Measurements from ENCODE around the gene RGS7.

Gene RGS7

DNA sequence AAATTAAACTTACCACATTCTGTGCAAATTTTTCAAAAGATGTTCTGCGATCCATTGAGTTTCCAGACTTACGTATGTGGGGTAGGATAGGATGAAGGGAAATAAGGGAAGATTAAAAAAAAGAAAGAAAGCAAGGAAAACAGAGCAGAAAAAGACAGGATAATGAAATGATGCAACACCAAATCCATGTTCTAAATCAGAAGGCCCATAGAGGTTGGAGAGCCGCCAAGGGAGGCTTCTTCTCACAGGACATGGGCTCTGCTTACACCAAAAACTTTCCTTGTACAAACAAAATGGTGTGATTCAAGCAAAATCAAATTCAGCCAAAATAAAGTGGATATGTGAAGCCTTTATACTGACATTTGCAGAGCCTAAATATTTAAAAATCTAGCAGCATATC, 555.6 kb downstream of the RGS7 start:
- H2BK5ac ChIP-seq (ENCODE audit: low read length), result no peak overlapping the region
- H3K79me2 ChIP-seq (ENCODE audit: control insufficient read depth, insufficient read depth, low read length), result no peaks in the 10 kb centered on the region
- no CpG with 5 or more reads among the region's 3 CpGs for WGBS (ENCODE audit: extremely low coverage, insufficient coverage, low lambda C conversion rate)

DNA sequence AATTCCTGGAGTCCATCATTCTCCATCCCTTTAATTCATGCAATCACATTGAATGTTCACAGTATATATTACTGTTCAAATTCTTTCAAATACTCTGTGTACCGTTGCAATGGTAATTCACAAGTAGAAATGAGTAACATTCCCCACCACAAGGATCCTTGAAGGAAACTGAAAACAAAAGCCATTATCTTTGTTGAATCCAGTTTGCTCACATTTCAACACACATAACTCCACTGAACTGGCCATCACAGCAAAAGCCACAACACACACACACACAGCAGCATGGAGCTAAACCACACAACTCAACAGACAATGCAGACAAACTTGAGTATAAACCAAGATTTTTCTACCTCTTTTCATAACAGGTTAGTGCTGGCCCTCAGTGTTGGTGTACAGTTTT, 556.7 kb downstream of the RGS7 start:
- Histone ChIP-seq H3K79me1 (ENCODE audit: low read length) (no peaks in the 10 kb centered on the region), H3K4me2 (ENCODE audit: low read length) (no peak overlapping the region), H3K4me3 (ENCODE audit: low read length) (no peak overlapping the region), H2BK120ac (ENCODE audit: low read depth, low read length) (no peak overlapping the region), H3K4me1 (ENCODE audit: control insufficient read depth, low read depth, low read length) (no peaks in the 10 kb centered on the region), H3K36me3 (ENCODE audit: control insufficient read depth, insufficient read depth, low read length) (no peaks in the 10 kb centered on the region), H3K23ac (ENCODE audit: low read length) (no peak overlapping the region), H4K5ac (ENCODE audit: low read length) (no peak overlapping the region), H3K79me2 (ENCODE audit: control insufficient read depth, insufficient read depth, low read length) (no peaks in the 10 kb centered on the region), H2BK5ac (ENCODE audit: low read length) (no peak overlapping the region), H3K56ac (ENCODE audit: low read length) (no peak overlapping the region), H3K9ac (ENCODE audit: low read length) (no peak overlapping the region), H3K4ac (ENCODE audit: low read depth, low read length) (no peak overlapping the region), H3K18ac (ENCODE audit: low read length) (no peak overlapping the region), H4K8ac (ENCODE audit: low read depth, low read length) (no peak overlapping the region), H3K27ac (ENCODE audit: low read depth, low read length) (no peak overlapping the region), H2BK15ac (replicated peaks; ENCODE audit: low read depth) (no peak overlapping the region), H3K27me3 (ENCODE audit: insufficient read depth, low read length, poor library complexity) (no peaks in the 10 kb centered on the region), H2AK5ac (ENCODE audit: low read length) (no peak overlapping the region)
- no CpG with 5 or more reads among the region's 1 CpG for WGBS (ENCODE audit: extremely low coverage, insufficient coverage, low lambda C conversion rate)
- no peak for DNase-seq

More for the DNA sequence above, 555.6 kb downstream of the RGS7 start:
- Histone ChIP-seq H2BK120ac (ENCODE audit: low read depth, low read length) (no peak overlapping the region), H3K4me1 (ENCODE audit: control insufficient read depth, low read depth, low read length) (no peaks in the 10 kb centered on the region), H2AK5ac (ENCODE audit: low read length) (no peak overlapping the region), H2BK15ac (replicated peaks; ENCODE audit: low read depth) (no peak overlapping the region), H3K27me3 (ENCODE audit: insufficient read depth, low read length, poor library complexity) (no peaks in the 10 kb centered on the region), H3K36me3 (ENCODE audit: control insufficient read depth, insufficient read depth, low read length) (no peaks in the 10 kb centered on the region), H4K8ac (ENCODE audit: low read depth, low read length) (no peak overlapping the region), H3K27ac (ENCODE audit: low read depth, low read length) (no peak overlapping the region), H3K23ac (ENCODE audit: low read length) (no peak overlapping the region), H3K79me1 (ENCODE audit: low read length) (no peaks in the 10 kb centered on the region), H3K4me2 (ENCODE audit: low read length) (no peak overlapping the region), H3K4me3 (ENCODE audit: low read length) (no peak overlapping the region), H3K4ac (ENCODE audit: low read depth, low read length) (no peak overlapping the region), H4K5ac (ENCODE audit: low read length) (no peak overlapping the region), H3K56ac (ENCODE audit: low read length) (no peak overlapping the region), H3K9ac (ENCODE audit: low read length) (no peak overlapping the region), H3K18ac (ENCODE audit: low read length) (no peak overlapping the region)
- DNase-seq, result no peak

DNA sequence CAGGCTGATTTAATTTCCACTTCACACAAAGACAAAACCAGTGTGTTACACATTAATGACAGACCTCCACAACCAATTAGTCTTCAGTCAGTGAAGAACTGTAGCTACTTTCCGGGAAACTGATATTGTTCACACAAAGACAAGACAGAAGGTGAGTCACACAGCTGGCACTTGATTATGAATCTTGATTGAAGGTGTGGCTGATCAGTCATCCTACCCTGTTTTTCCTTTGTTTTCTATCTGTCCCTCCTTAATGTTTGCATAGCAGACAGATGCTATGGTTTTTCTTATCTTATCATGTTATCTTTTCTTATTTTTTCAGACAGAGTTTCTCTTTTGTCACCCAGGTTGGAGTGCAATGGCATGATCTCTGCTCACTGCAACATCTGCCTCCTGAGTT, 560.0 kb downstream of the RGS7 start:
- Histone ChIP-seq H3K27me3 (ENCODE audit: insufficient read depth, low read length, poor library complexity) (no peaks in the 10 kb centered on the region), H2BK5ac (ENCODE audit: low read length) (no peak overlapping the region), H3K79me1 (ENCODE audit: low read length) (no peaks in the 10 kb centered on the region), H3K18ac (ENCODE audit: low read length) (no peak overlapping the region), H3K56ac (ENCODE audit: low read length) (no peak overlapping the region), H3K36me3 (ENCODE audit: control insufficient read depth, insufficient read depth, low read length) (no peaks in the 10 kb centered on the region), H4K8ac (ENCODE audit: low read depth, low read length) (no peak overlapping the region), H3K4me2 (ENCODE audit: low read length) (no peak overlapping the region), H2BK15ac (replicated peaks; ENCODE audit: low read depth) (no peak overlapping the region), H3K79me2 (ENCODE audit: control insufficient read depth, insufficient read depth, low read length) (no peaks in the 10 kb centered on the region), H3K4me1 (ENCODE audit: control insufficient read depth, low read depth, low read length) (no peaks in the 10 kb centered on the region), H3K23ac (ENCODE audit: low read length) (no peak overlapping the region), H2AK5ac (ENCODE audit: low read length) (no peak overlapping the region), H2BK120ac (ENCODE audit: low read depth, low read length) (no peak overlapping the region), H3K4ac (ENCODE audit: low read depth, low read length) (no peak overlapping the region), H3K4me3 (ENCODE audit: low read length) (no peak overlapping the region), H3K9ac (ENCODE audit: low read length) (no peak overlapping the region), H4K5ac (ENCODE audit: low read length) (no peak overlapping the region), H3K27ac (ENCODE audit: low read depth, low read length) (no peak overlapping the region)
- WGBS (ENCODE audit: extremely low coverage, insufficient coverage, low lambda C conversion rate), result no CpG with 5 or more reads among the region's 1 CpG
- DNase-seq, result peak; percentile 3

DNA sequence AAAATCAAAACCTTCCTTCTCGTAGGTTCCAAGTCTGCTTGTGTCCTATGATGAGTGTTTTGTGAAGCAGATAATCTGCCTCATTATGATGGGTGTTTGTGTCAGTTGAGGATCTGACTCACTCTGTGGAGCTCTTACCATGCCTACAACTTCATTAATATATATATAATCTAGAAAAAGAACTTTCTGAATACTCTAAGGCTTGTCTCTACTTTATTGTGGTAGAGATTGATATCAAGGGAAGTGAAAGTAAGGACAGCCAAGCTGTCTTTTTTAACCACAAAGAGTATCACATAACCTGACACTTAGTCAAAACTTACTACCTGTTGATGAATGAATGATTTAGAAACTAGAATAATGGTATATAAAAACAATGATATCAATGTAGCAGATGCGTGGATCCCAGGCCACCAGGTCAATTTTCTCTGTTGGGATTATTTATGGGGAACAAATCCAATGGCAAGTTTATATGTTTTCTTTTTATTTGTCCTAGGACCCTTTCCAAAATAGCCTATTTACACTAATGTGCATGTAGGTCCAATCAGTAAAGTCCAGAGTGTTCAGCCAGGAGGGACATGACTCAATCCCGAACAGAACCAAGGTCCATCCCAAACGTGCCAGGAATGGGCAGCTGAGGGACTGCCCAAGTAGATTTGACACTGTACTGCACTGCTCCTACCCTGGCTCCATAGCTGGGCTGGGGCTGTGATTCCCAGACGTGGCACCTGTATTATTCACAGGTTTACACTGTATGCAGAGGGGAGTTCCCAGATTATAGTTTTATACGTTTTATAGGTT, 562.8 kb downstream of the RGS7 start:
- H3K56ac ChIP-seq (ENCODE audit: low read length), result no peak overlapping the region
- WGBS (ENCODE audit: extremely low coverage, insufficient coverage, low lambda C conversion rate), result no CpG with 5 or more reads among the region's 6 CpGs
- no peaks in the 10 kb centered on the region for H3K36me3 ChIP-seq (ENCODE audit: control insufficient read depth, insufficient read depth, low read length)
- no peak overlapping the region for H2BK120ac ChIP-seq (ENCODE audit: low read depth, low read length)
- no peak overlapping the region for H3K4me2 ChIP-seq (ENCODE audit: low read length)
- H3K4ac ChIP-seq (ENCODE audit: low read depth, low read length), result no peak overlapping the region
- no peaks in the 10 kb centered on the region for H3K27me3 ChIP-seq (ENCODE audit: insufficient read depth, low read length, poor library complexity)
- H2BK5ac ChIP-seq (ENCODE audit: low read length), result no peak overlapping the region
- no peak overlapping the region for H4K8ac ChIP-seq (ENCODE audit: low read depth, low read length)
- no peak overlapping the region for H3K27ac ChIP-seq (ENCODE audit: low read depth, low read length)
- no peak overlapping the region for H4K5ac ChIP-seq (ENCODE audit: low read length)
- no peaks in the 10 kb centered on the region for H3K79me2 ChIP-seq (ENCODE audit: control insufficient read depth, insufficient read depth, low read length)
- H3K9ac ChIP-seq (ENCODE audit: low read length), result no peak overlapping the region
- no peak overlapping the region for H3K18ac ChIP-seq (ENCODE audit: low read length)
- H3K23ac ChIP-seq (ENCODE audit: low read length), result no peak overlapping the region
- H2BK15ac ChIP-seq (replicated peaks; ENCODE audit: low read depth), result no peak overlapping the region
- H3K4me3 ChIP-seq (ENCODE audit: low read length), result no peak overlapping the region
- no peaks in the 10 kb centered on the region for H3K79me1 ChIP-seq (ENCODE audit: low read length)
- DNase-seq, result no peak
- H3K4me1 ChIP-seq (ENCODE audit: control insufficient read depth, low read depth, low read length), result no peaks in the 10 kb centered on the region
- H2AK5ac ChIP-seq (ENCODE audit: low read length), result no peak overlapping the region

DNA sequence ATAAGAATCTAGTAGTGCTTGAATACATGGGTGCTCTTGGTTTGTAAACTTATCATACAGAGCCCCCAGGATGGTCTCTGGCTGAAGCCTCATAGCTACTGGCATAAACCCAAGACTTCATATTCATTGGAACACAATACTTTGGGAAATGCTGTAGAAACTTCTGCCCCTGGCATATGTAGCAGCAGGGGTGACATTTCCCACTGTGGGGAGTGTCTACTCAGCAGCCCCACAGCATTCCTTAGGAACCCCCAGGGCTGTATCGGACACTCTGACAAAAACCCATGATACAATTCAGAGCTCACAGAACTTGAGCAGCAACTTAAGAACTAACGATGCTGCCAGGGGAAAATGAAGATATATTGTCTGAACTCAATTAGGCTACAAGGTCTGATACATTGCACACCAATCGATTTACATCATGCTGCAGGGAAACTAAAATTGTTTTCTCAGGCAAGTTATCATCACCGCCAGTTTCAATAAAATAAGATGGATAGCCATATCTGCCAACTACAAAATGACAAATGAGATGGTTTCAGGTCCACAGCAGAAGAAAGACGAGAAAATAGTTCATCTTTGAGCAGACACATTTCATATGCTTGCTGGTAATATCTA, 564.0 kb downstream of the RGS7 start:
- no peak overlapping the region for H2BK120ac ChIP-seq (ENCODE audit: low read depth, low read length)
- H2AK5ac ChIP-seq (ENCODE audit: low read length), result no peak overlapping the region
- no peak overlapping the region for H3K27ac ChIP-seq (ENCODE audit: low read depth, low read length)
- H3K79me1 ChIP-seq (ENCODE audit: low read length), result no peaks in the 10 kb centered on the region
- H4K8ac ChIP-seq (ENCODE audit: low read depth, low read length), result no peak overlapping the region
- H3K4me1 ChIP-seq (ENCODE audit: control insufficient read depth, low read depth, low read length), result no peaks in the 10 kb centered on the region
- H3K79me2 ChIP-seq (ENCODE audit: control insufficient read depth, insufficient read depth, low read length), result no peaks in the 10 kb centered on the region
- no peak overlapping the region for H2BK5ac ChIP-seq (ENCODE audit: low read length)
- no peak overlapping the region for H3K9ac ChIP-seq (ENCODE audit: low read length)
- no peaks in the 10 kb centered on the region for H3K36me3 ChIP-seq (ENCODE audit: control insufficient read depth, insufficient read depth, low read length)
- no CpG with 5 or more reads among the region's 5 CpGs for WGBS (ENCODE audit: extremely low coverage, insufficient coverage, low lambda C conversion rate)
- H3K18ac ChIP-seq (ENCODE audit: low read length), result no peak overlapping the region
- H4K5ac ChIP-seq (ENCODE audit: low read length), result no peak overlapping the region
- H3K4me3 ChIP-seq (ENCODE audit: low read length), result no peak overlapping the region
- no peak overlapping the region for H3K23ac ChIP-seq (ENCODE audit: low read length)
- no peak overlapping the region for H3K4me2 ChIP-seq (ENCODE audit: low read length)
- H2BK15ac ChIP-seq (replicated peaks; ENCODE audit: low read depth), result no peak overlapping the region
- no peak overlapping the region for H3K4ac ChIP-seq (ENCODE audit: low read depth, low read length)
- H3K56ac ChIP-seq (ENCODE audit: low read length), result no peak overlapping the region
- DNase-seq, result no peak
- H3K27me3 ChIP-seq (ENCODE audit: insufficient read depth, low read length, poor library complexity), result no peaks in the 10 kb centered on the region

DNA sequence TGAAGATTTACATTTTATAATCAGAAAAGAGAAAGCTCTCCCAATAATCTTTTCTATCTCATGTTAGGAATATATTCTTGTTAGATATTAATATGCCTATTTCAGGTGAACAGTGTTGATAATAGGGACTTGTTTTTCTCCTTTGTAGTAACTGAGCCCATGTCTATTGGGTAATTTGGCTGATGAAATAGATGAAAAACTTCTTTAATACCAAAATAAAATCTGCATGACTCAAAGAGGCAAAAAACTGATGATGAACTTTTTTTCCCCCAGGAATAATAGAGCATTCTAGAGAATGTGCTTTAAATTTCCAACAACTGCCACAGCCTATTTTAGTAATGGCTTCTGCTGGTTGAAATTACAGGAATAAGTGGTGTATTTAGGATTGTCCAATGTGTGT, 566.1 kb downstream of the RGS7 start:
- Histone ChIP-seq H3K18ac (ENCODE audit: low read length) (no peak overlapping the region), H4K8ac (ENCODE audit: low read depth, low read length) (no peak overlapping the region), H3K79me1 (ENCODE audit: low read length) (no peaks in the 10 kb centered on the region), H3K9ac (ENCODE audit: low read length) (no peak overlapping the region), H3K4me1 (ENCODE audit: control insufficient read depth, low read depth, low read length) (no peaks in the 10 kb centered on the region), H3K56ac (ENCODE audit: low read length) (no peak overlapping the region), H2BK5ac (ENCODE audit: low read length) (no peak overlapping the region), H3K4me2 (ENCODE audit: low read length) (no peak overlapping the region), H3K23ac (ENCODE audit: low read length) (no peak overlapping the region), H3K36me3 (ENCODE audit: control insufficient read depth, insufficient read depth, low read length) (no peaks in the 10 kb centered on the region), H3K27me3 (ENCODE audit: insufficient read depth, low read length, poor library complexity) (no peaks in the 10 kb centered on the region), H2AK5ac (ENCODE audit: low read length) (no peak overlapping the region), H3K4me3 (ENCODE audit: low read length) (no peak overlapping the region), H2BK120ac (ENCODE audit: low read depth, low read length) (no peak overlapping the region), H2BK15ac (replicated peaks; ENCODE audit: low read depth) (no peak overlapping the region), H3K79me2 (ENCODE audit: control insufficient read depth, insufficient read depth, low read length) (no peaks in the 10 kb centered on the region), H3K27ac (ENCODE audit: low read depth, low read length) (no peak overlapping the region), H3K4ac (ENCODE audit: low read depth, low read length) (no peak overlapping the region), H4K5ac (ENCODE audit: low read length) (no peak overlapping the region)
- no peak for DNase-seq
